ENCODE measurements around the gene CDH23. TPM values are rescaled to one million over a fixed set of nuclear protein-coding genes. Genes with fewer than 3 reads are reported as not detected.

CDH23 gene
- total and polyA plus RNA-seq, 2 of the 8 experiments (the other 6 are each of a cell fraction or from before 2014, with no cell fraction given): 1.9 to 4.9 TPM

GRCh38 chr10:71840958-71841335 is 444.2 kb downstream of the CDH23 start (continued):
- TF ChIP-seq E2F6 (IDR thresholded peaks at IDR 0.05) (no peak), POLR2AphosphoS5 (IDR thresholded peaks at IDR 0.05; ENCODE audit: low read depth, low read length) (no peak), KDM5A (IDR thresholded peaks at IDR 0.05; ENCODE audit: low read length) (no peak), ZNF274 (IDR thresholded peaks at IDR 0.05; ENCODE audit: borderline replicate concordance, extremely low read depth, low read length) (no peak), GTF2F1 (IDR thresholded peaks at IDR 0.05; ENCODE audit: borderline replicate concordance, low read depth, low read length) (no peak), SP1 (IDR thresholded peaks at IDR 0.05; ENCODE audit: low read depth, low read length) (no peak)
